Measurements from ENCODE around the gene SMIM7. TPM values are rescaled to one million over a fixed set of nuclear protein-coding genes. Genes with fewer than 3 reads are reported as not detected.
A peak's percentile ranks its signal among the peaks of the same experiment; 100 is the strongest.

The SMIM7 gene
- total RNA-seq, 1 experiment from 2014 or later = 55.9 TPM

GRCh38 chr19:16627193-16627927 lies 32.6 kb downstream of the SMIM7 start:
- H3K27ac Mint-ChIP-seq = peak overlapping the region; percentile 65
- H3K4me3 Mint-ChIP-seq = peak overlapping the region; percentile 90
- H3K27me3 Mint-ChIP-seq (ENCODE audit: low read depth) = no peaks in the 10 kb centered on the region
- DNase-seq (ENCODE audit: low spot score) (no peak), ATAC-seq (no peak)
- H3K36me3 Mint-ChIP-seq = peaks cover 11% of the 10 kb centered on the region; the same call in 1 of the 2 replicates
- POLR2A ChIA-PET = interaction anchor here (1.0 kb wide), 1 partner anchor 29 kb away, joined by 3 read pairs; no protein-coding TSS in a partner anchor
- H3K4me1 Mint-ChIP-seq = peaks cover 29% of the 10 kb centered on the region
- H3K9me3 Mint-ChIP-seq = no peaks in the 10 kb centered on the region
- TF ChIP-seq ZNF512 (CRISPR knock-in tag; IDR thresholded peaks at IDR 0.05; ENCODE audit: borderline replicate concordance) = no peak
- no peak for TF ChIP-seq NFE2L1 (CRISPR knock-in tag; IDR thresholded peaks at IDR 0.05)
- peak; percentile 52; the same call in 1 of the 2 replicates for TF ChIP-seq HMGXB4 (CRISPR knock-in tag; IDR thresholded peaks at IDR 0.05)
- TF ChIP-seq CDX4 (CRISPR knock-in tag; IDR thresholded peaks at IDR 0.05; ENCODE audit: borderline replicate concordance) = no peak
- TF ChIP-seq ZNF396 (CRISPR knock-in tag; IDR thresholded peaks at IDR 0.05; ENCODE audit: borderline replicate concordance) = no peak
- 0 out of 2 replicates have a peak, but pooled peaks have one; percentile 71 for TF ChIP-seq KAT7 (CRISPR knock-in tag; IDR thresholded peaks at IDR 0.05; ENCODE audit: borderline replicate concordance)
- TF ChIP-seq, protein P1, sequence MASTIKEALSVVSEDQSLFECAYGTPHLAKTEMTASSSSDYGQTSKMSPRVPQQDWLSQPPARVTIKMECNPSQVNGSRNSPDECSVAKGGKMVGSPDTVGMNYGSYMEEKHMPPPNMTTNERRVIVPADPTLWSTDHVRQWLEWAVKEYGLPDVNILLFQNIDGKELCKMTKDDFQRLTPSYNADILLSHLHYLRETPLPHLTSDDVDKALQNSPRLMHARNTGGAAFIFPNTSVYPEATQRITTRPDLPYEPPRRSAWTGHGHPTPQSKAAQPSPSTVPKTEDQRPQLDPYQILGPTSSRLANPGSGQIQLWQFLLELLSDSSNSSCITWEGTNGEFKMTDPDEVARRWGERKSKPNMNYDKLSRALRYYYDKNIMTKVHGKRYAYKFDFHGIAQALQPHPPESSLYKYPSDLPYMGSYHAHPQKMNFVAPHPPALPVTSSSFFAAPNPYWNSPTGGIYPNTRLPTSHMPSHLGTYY (CRISPR knock-in tag; IDR thresholded peaks at IDR 0.05) = no peak
- TF ChIP-seq ELF4 (CRISPR knock-in tag; IDR thresholded peaks at IDR 0.05; ENCODE audit: low read depth) = no peak
- no peak for TF ChIP-seq FOXP1 (CRISPR knock-in tag; IDR thresholded peaks at IDR 0.05; ENCODE audit: borderline replicate concordance)
- TF ChIP-seq ATF1 (CRISPR knock-in tag; IDR thresholded peaks at IDR 0.05) = no peak
- TF ChIP-seq, protein P2, sequence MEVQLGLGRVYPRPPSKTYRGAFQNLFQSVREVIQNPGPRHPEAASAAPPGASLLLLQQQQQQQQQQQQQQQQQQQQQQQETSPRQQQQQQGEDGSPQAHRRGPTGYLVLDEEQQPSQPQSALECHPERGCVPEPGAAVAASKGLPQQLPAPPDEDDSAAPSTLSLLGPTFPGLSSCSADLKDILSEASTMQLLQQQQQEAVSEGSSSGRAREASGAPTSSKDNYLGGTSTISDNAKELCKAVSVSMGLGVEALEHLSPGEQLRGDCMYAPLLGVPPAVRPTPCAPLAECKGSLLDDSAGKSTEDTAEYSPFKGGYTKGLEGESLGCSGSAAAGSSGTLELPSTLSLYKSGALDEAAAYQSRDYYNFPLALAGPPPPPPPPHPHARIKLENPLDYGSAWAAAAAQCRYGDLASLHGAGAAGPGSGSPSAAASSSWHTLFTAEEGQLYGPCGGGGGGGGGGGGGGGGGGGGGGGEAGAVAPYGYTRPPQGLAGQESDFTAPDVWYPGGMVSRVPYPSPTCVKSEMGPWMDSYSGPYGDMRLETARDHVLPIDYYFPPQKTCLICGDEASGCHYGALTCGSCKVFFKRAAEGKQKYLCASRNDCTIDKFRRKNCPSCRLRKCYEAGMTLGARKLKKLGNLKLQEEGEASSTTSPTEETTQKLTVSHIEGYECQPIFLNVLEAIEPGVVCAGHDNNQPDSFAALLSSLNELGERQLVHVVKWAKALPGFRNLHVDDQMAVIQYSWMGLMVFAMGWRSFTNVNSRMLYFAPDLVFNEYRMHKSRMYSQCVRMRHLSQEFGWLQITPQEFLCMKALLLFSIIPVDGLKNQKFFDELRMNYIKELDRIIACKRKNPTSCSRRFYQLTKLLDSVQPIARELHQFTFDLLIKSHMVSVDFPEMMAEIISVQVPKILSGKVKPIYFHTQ (CRISPR knock-in tag; IDR thresholded peaks at IDR 0.05) = no peak
- CTCF ChIA-PET = interaction anchor here (1.0 to 1.8 kb wide), 3 partner anchors 9 to 186 kb away, joined by 3 to 4 read pairs (median 3); no protein-coding TSS in a partner anchor

DNA sequence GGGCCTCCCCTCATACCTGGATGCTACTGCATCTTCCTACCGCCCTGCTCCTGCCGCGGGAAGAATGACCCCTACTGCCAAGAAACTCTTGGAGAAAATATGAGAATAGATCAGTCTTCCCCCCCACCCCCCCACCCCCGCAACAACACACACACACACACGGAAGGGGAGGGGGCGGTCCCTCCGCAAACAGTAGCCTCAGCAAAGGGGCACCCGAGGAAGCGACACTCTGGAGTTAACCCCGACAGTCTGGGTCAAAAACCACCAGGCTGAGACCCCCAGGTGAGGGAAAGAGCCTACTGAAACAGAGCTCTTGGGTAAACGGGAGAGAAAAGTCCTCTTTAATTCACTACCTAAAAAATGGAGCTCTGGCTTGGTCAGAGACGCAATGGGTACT lies 33.1 kb downstream of the SMIM7 start:
- H3K27ac Mint-ChIP-seq = peak overlapping the region; percentile 82
- H3K9me3 Mint-ChIP-seq = no peaks in the 10 kb centered on the region
- H3K36me3 Mint-ChIP-seq = peaks cover 8% of the 10 kb centered on the region; the same call in 1 of the 2 replicates
- ChIA-PET POLR2A (no interaction called here), CTCF (interaction anchor here (1.1 kb wide), 1 partner anchor 186 kb away, joined by 3 read pairs; no protein-coding TSS in a partner anchor)
- H3K4me3 Mint-ChIP-seq = peak overlapping the region; percentile 90
- peaks cover 29% of the 10 kb centered on the region for H3K4me1 Mint-ChIP-seq
- H3K27me3 Mint-ChIP-seq (ENCODE audit: low read depth) = no peaks in the 10 kb centered on the region
- no peak for DNase-seq (ENCODE audit: low spot score)
- ATAC-seq = no peak
- no peak for TF ChIP-seq CREM (CRISPR knock-in tag; IDR thresholded peaks at IDR 0.05)
- TF ChIP-seq ZNF396 (CRISPR knock-in tag; IDR thresholded peaks at IDR 0.05; ENCODE audit: borderline replicate concordance) = no peak
- TF ChIP-seq, protein P3, sequence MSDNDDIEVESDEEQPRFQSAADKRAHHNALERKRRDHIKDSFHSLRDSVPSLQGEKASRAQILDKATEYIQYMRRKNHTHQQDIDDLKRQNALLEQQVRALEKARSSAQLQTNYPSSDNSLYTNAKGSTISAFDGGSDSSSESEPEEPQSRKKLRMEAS (CRISPR knock-in tag; IDR thresholded peaks at IDR 0.05) = no peak
- TF ChIP-seq ZNF121 (CRISPR knock-in tag; IDR thresholded peaks at IDR 0.05) = no peak
- no peak for TF ChIP-seq FOXJ3 (CRISPR knock-in tag; IDR thresholded peaks at IDR 0.05; ENCODE audit: borderline replicate concordance)
- no peak for TF ChIP-seq ZNF423 (CRISPR knock-in tag; IDR thresholded peaks at IDR 0.05)
- TF ChIP-seq, protein P4, sequence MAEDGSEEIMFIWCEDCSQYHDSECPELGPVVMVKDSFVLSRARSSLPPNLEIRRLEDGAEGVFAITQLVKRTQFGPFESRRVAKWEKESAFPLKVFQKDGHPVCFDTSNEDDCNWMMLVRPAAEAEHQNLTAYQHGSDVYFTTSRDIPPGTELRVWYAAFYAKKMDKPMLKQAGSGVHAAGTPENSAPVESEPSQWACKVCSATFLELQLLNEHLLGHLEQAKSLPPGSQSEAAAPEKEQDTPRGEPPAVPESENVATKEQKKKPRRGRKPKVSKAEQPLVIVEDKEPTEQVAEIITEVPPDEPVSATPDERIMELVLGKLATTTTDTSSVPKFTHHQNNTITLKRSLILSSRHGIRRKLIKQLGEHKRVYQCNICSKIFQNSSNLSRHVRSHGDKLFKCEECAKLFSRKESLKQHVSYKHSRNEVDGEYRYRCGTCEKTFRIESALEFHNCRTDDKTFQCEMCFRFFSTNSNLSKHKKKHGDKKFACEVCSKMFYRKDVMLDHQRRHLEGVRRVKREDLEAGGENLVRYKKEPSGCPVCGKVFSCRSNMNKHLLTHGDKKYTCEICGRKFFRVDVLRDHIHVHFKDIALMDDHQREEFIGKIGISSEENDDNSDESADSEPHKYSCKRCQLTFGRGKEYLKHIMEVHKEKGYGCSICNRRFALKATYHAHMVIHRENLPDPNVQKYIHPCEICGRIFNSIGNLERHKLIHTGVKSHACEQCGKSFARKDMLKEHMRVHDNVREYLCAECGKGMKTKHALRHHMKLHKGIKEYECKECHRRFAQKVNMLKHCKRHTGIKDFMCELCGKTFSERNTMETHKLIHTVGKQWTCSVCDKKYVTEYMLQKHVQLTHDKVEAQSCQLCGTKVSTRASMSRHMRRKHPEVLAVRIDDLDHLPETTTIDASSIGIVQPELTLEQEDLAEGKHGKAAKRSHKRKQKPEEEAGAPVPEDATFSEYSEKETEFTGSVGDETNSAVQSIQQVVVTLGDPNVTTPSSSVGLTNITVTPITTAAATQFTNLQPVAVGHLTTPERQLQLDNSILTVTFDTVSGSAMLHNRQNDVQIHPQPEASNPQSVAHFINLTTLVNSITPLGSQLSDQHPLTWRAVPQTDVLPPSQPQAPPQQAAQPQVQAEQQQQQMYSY (CRISPR knock-in tag; IDR thresholded peaks at IDR 0.05) = no peak
- no peak for TF ChIP-seq CBFB (CRISPR knock-in tag; IDR thresholded peaks at IDR 0.05; ENCODE audit: low read depth)
- TF ChIP-seq OVOL2 (CRISPR knock-in tag; IDR thresholded peaks at IDR 0.05; ENCODE audit: borderline replicate concordance) = no peak
- TF ChIP-seq ZBTB21 (CRISPR knock-in tag; IDR thresholded peaks at IDR 0.05; ENCODE audit: borderline replicate concordance) = no peak

Data from WTC11 (cell line).